Sigmoid colon (tissue), 4 donors: Measurements from ENCODE around the gene NLGN4X.

ENCODE experiments used
- CTCF ChIP-seq, 4 experiments: fragments of 450-650 bp in 3 of 4; fragments of 200-600 bp in 1 of 4; IDR thresholded peaks; one replicate each; pipeline ENCODE4 v1.5.1; 2016 to 2019; ENCODE audit warnings: antibody characterized with exemption in 4 of 4, mild to moderate bottlenecking in 3 of 4, moderate library complexity in 2 of 4
- EP300 ChIP-seq, 4 donors: sonication (generic); formaldehyde crosslinking; IDR thresholded peaks; one replicate each; pipeline ENCODE4 v1.6.1; 2017; ENCODE audit warnings: antibody characterized with exemption in 4 of 4

- no peak for TF ChIP-seq CTCF (IDR thresholded peaks at IDR 0.05)
- no peak for TF ChIP-seq EP300 (IDR thresholded peaks at IDR 0.05)
These were observed 300.4 kb downstream of the NLGN4X start for GRCh38 chrX:5928224-5928623.
